Measurements from ENCODE around the gene SCD5.

GRCh38 chr4:82694046-82694445 is 104.5 kb downstream of the SCD5 start:
- TF ChIP-seq CTCF (IDR thresholded peaks at IDR 0.05) (no peak), POLR2A (IDR thresholded peaks at IDR 0.05; ENCODE audit: low read depth) (no peak), EP300 (IDR thresholded peaks at IDR 0.05) (no peak)

Data from esophagus muscularis mucosa (tissue), 4 donors.